ENCODE results near the gene HSPG2.

GRCh38 chr1:21909286-21909759 lies 27.8 kb downstream of the HSPG2 start:
- TF ChIP-seq CTCF (IDR thresholded peaks at IDR 0.05; ENCODE audit: low read length), result no peak
- TF ChIP-seq EZH2 (IDR thresholded peaks at IDR 0.05; ENCODE audit: borderline replicate concordance, low read length), result no peak

All from OCI-LY1 (cell line).